ENCODE measurements around the gene HHIPL1.

The HHIPL1 gene

DNA sequence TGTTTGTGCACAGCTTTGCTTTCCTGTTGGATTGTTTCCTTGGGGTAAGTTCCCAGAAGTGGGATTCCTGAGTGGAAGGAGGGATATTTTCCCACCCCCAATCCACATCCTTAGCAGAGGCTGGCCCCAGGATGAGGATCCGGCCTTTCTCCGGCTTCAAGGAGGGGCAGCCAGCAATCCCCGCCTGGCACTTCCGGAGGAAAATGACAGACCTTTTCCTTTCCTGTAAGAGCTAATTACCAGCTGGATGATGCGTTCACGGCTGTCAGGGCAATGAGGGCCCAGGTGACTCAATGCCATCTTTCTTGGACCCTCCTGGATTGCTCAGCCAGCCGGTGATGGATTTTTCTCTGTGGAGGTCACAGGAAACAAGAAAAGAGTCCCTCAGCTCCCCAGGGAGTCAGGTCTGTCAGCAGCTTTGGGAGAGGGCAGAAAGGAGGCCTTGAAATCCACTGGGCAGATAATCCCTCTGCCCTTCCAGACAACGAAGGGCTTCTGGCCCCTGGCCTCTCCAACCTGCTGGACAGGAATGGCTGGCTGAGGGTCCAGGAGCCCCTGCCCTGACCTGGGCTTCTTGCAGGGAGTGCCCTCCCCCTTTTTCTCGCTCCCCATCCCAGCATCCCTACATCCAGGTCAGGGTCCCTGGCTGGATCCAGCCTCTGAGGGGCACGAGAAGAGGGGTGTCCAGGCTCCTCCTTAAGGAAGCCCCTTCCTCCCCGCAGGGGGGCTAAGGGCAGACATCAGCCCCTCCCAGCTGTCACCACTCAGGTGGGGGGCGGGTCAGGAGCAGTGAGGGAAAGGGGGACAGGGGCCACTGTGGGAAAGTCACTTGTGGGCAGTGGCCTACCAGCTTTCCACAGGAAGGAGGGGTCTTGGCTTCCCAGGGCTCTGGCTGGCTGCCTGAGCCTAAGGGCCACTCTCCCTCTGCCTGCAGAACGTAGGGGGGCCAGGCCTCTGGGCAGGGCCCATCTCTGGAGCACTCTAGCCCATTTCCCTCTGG lies 24.8 kb upstream of the HHIPL1 start:
- Histone ChIP-seq H4K12ac (ENCODE audit: low read depth, low read length) (no peak overlapping the region), H3K9ac (ENCODE audit: low read length) (no peak overlapping the region), H3K27ac (ENCODE audit: low read depth, low read length) (peak overlapping the region; percentile 22), H2AK5ac (ENCODE audit: low read length) (peak overlapping the region; percentile 17), H3K9me3 (ENCODE audit: insufficient read depth, low read depth, low read length) (peaks cover 2% of the 10 kb centered on the region), H3K4me1 (ENCODE audit: control insufficient read depth in 1 of 2, insufficient read depth in 2 of 2, low read length in 2 of 2) (peaks cover 26 to 42% of the 10 kb centered on the region in 2 experiments), H3K27me3 (ENCODE audit: insufficient read depth, low read length) (no peaks in the 10 kb centered on the region), H2BK120ac (ENCODE audit: insufficient read depth, low read length, poor library complexity) (peak overlapping the region; percentile 45), H4K91ac (ENCODE audit: low read depth, low read length) (peak overlapping the region; percentile 46), H3K79me2 (ENCODE audit: control insufficient read depth, insufficient read depth, low read length, poor library complexity) (no peaks in the 10 kb centered on the region), H3K79me1 (ENCODE audit: low read length) (peaks cover 21% of the 10 kb centered on the region), H2BK5ac (ENCODE audit: low read depth, low read length, poor library complexity) (peak overlapping the region; percentile 14), H3K36me3 (ENCODE audit: control insufficient read depth in 1 of 2, insufficient read depth in 2 of 2, low read length in 2 of 2) (no peaks in the 10 kb centered on the region), H3K4ac (ENCODE audit: low read depth, low read length) (peak overlapping the region; percentile 13), H2AFZ (ENCODE audit: insufficient read depth, low read length, poor library complexity) (no peak overlapping the region), H3K4me3 (ENCODE audit: low read depth, low read length) (no peak overlapping the region), H4K8ac (ENCODE audit: low read depth, low read length) (peak overlapping the region; percentile 39), H2BK12ac (ENCODE audit: low read length) (peak overlapping the region; percentile 92), H3K23ac (ENCODE audit: low read length) (no peak overlapping the region), H3K18ac (ENCODE audit: low read length) (peak overlapping the region; percentile 25), H3K4me2 (ENCODE audit: low read length) (peak overlapping the region; percentile 18), H3K14ac (ENCODE audit: low read length) (peak overlapping the region; percentile 28)
- no CpG with 5 or more reads among the region's 13 CpGs for WGBS (ENCODE audit: extremely low coverage, insufficient coverage, insufficient read length)
- DNase-seq = peak; percentile 32 to 52

DNA sequence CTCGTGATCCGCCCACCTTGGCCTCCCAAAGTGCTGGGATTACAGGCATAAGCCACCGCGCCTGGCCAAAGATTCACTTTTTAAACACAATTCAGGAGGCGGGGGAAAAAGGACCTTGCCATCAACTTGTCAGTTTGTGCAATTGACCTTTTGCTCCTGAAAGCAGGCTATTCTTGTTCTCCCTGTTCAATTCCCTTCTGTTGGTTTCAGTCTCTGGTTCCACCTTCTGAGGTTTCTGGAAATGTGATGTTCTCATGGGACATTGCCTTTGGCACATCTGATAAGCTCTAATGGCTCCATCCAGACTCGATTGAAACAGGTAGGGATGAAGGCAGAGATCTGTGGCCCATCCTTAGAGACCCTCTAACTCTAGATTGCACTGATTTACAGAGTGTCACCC lies 23.0 kb upstream of the HHIPL1 start:
- Histone ChIP-seq H2BK120ac (ENCODE audit: insufficient read depth, low read length, poor library complexity) (peak overlapping the region; percentile 34), H3K36me3 (ENCODE audit: control insufficient read depth in 1 of 2, insufficient read depth in 2 of 2, low read length in 2 of 2) (no peaks in the 10 kb centered on the region), H3K9ac (ENCODE audit: low read length) (no peak overlapping the region), H4K91ac (ENCODE audit: low read depth, low read length) (no peak overlapping the region), H4K8ac (ENCODE audit: low read depth, low read length) (no peak overlapping the region), H2BK12ac (ENCODE audit: low read length) (peak overlapping the region; percentile 3), H3K27me3 (ENCODE audit: insufficient read depth, low read length) (no peaks in the 10 kb centered on the region), H4K12ac (ENCODE audit: low read depth, low read length) (no peak overlapping the region), H3K79me2 (ENCODE audit: control insufficient read depth, insufficient read depth, low read length, poor library complexity) (no peaks in the 10 kb centered on the region), H3K27ac (ENCODE audit: low read depth, low read length) (no peak overlapping the region), H3K4me2 (ENCODE audit: low read length) (peak overlapping the region; percentile 4), H3K9me3 (ENCODE audit: insufficient read depth, low read depth, low read length) (peaks cover 2% of the 10 kb centered on the region), H3K14ac (ENCODE audit: low read length) (no peak overlapping the region), H3K4me3 (ENCODE audit: low read depth, low read length) (no peak overlapping the region), H2AK5ac (ENCODE audit: low read length) (no peak overlapping the region), H3K23ac (ENCODE audit: low read length) (no peak overlapping the region), H2BK5ac (ENCODE audit: low read depth, low read length, poor library complexity) (peak overlapping the region; percentile 25), H3K79me1 (ENCODE audit: low read length) (peaks cover 21% of the 10 kb centered on the region), H3K4me1 (ENCODE audit: control insufficient read depth in 1 of 2, insufficient read depth in 2 of 2, low read length in 2 of 2) (peaks cover 26 to 43% of the 10 kb centered on the region in 2 experiments), H3K18ac (ENCODE audit: low read length) (no peak overlapping the region), H3K4ac (ENCODE audit: low read depth, low read length) (no peak overlapping the region), H2AFZ (ENCODE audit: insufficient read depth, low read length, poor library complexity) (no peak overlapping the region)
- peak; percentile 56 to 88 for DNase-seq
- WGBS (ENCODE audit: extremely low coverage, insufficient coverage, insufficient read length) = no CpG with 5 or more reads among the region's 6 CpGs

DNA sequence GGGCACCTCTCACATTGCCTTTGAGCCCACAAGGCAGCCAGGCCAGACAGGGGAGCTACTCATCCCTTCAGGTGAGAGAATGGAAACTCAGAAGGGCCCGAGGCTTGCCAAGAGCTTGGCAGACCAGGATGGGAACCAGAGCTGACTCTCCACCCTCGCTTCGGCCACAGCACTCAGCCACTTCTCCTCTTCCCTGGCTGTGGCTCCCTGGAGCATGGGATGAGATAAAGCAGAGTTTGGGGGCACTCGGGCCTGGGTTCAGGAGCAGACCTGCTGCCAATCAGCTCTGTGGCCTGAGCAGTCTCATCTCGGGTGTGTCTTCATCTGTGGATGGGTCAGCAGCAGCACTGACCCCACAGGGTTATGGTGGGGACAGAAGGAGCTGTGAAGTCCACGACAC lies 20.9 kb upstream of the HHIPL1 start:
- Histone ChIP-seq H3K9me3 (ENCODE audit: insufficient read depth, low read depth, low read length) (peaks cover 2% of the 10 kb centered on the region), H3K23ac (ENCODE audit: low read length) (no peak overlapping the region), H3K14ac (ENCODE audit: low read length) (no peak overlapping the region), H2BK120ac (ENCODE audit: insufficient read depth, low read length, poor library complexity) (no peak overlapping the region), H3K4me2 (ENCODE audit: low read length) (no peak overlapping the region), H3K4ac (ENCODE audit: low read depth, low read length) (no peak overlapping the region), H2AK5ac (ENCODE audit: low read length) (peak overlapping the region; percentile 45), H3K4me3 (ENCODE audit: low read depth, low read length) (no peak overlapping the region), H4K12ac (ENCODE audit: low read depth, low read length) (no peak overlapping the region), H3K18ac (ENCODE audit: low read length) (no peak overlapping the region), H3K36me3 (ENCODE audit: control insufficient read depth in 1 of 2, insufficient read depth in 2 of 2, low read length in 2 of 2) (no peaks in the 10 kb centered on the region), H4K8ac (ENCODE audit: low read depth, low read length) (no peak overlapping the region), H2AFZ (ENCODE audit: insufficient read depth, low read length, poor library complexity) (no peak overlapping the region), H2BK5ac (ENCODE audit: low read depth, low read length, poor library complexity) (no peak overlapping the region), H4K91ac (ENCODE audit: low read depth, low read length) (peak overlapping the region; percentile 4), H2BK12ac (ENCODE audit: low read length) (peak overlapping the region; percentile 51), H3K4me1 (ENCODE audit: control insufficient read depth in 1 of 2, insufficient read depth in 2 of 2, low read length in 2 of 2) (peaks cover 28 to 43% of the 10 kb centered on the region in 2 experiments), H3K27ac (ENCODE audit: low read depth, low read length) (no peak overlapping the region), H3K27me3 (ENCODE audit: insufficient read depth, low read length) (no peaks in the 10 kb centered on the region), H3K79me1 (ENCODE audit: low read length) (peaks cover 21% of the 10 kb centered on the region), H3K9ac (ENCODE audit: low read length) (no peak overlapping the region), H3K79me2 (ENCODE audit: control insufficient read depth, insufficient read depth, low read length, poor library complexity) (no peaks in the 10 kb centered on the region)
- DNase-seq = no peak
- WGBS (ENCODE audit: extremely low coverage, insufficient coverage, insufficient read length) = no CpG with 5 or more reads among the region's 6 CpGs

DNA sequence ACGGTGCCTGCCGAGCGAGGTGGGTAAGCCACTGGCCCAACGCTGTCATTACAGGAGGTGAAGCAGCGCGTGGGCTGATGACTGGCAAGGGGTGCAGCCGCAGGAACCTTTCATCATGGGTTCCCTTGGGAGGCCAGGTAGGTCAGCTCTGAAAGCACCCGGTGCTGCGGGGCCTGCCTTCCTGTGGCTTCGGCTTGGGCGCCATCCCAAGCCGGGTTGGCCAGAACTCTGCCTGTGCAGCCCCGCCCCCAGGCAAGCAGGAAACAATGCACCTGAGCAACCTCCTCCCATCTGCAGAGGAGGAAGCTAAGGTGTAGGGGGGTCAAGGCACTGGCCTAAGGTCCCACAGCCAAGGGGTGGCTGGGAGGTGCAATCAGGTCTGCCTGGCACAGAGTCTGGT lies 20.0 kb upstream of the HHIPL1 start:
- no peak overlapping the region for H3K4me3 ChIP-seq (ENCODE audit: low read depth, low read length)
- H3K79me2 ChIP-seq (ENCODE audit: control insufficient read depth, insufficient read depth, low read length, poor library complexity) = no peaks in the 10 kb centered on the region

More for the DNA sequence above, 20.0 kb upstream of the HHIPL1 start:
- no CpG with 5 or more reads among the region's 13 CpGs for WGBS (ENCODE audit: extremely low coverage, insufficient coverage, insufficient read length)
- no peak overlapping the region for H4K91ac ChIP-seq (ENCODE audit: low read depth, low read length)
- H3K36me3 ChIP-seq (ENCODE audit: control insufficient read depth in 1 of 2, insufficient read depth in 2 of 2, low read length in 2 of 2) = no peaks in the 10 kb centered on the region
- H4K8ac ChIP-seq (ENCODE audit: low read depth, low read length) = no peak overlapping the region
- peak overlapping the region; percentile 65 for H2AK5ac ChIP-seq (ENCODE audit: low read length)
- no peak for DNase-seq
- H3K18ac ChIP-seq (ENCODE audit: low read length) = peak overlapping the region; percentile 10
- H2BK12ac ChIP-seq (ENCODE audit: low read length) = peak overlapping the region; percentile 16
- no peak overlapping the region for H3K9ac ChIP-seq (ENCODE audit: low read length)
- H3K14ac ChIP-seq (ENCODE audit: low read length) = no peak overlapping the region
- H2BK120ac ChIP-seq (ENCODE audit: insufficient read depth, low read length, poor library complexity) = no peak overlapping the region
- H4K12ac ChIP-seq (ENCODE audit: low read depth, low read length) = no peak overlapping the region
- no peak overlapping the region for H3K23ac ChIP-seq (ENCODE audit: low read length)
- no peak overlapping the region for H2BK5ac ChIP-seq (ENCODE audit: low read depth, low read length, poor library complexity)
- peaks cover 21% of the 10 kb centered on the region for H3K79me1 ChIP-seq (ENCODE audit: low read length)
- H3K4me1 ChIP-seq (ENCODE audit: control insufficient read depth in 1 of 2, insufficient read depth in 2 of 2, low read length in 2 of 2) = peaks cover 26 to 37% of the 10 kb centered on the region in 2 experiments
- H3K4me2 ChIP-seq (ENCODE audit: low read length) = no peak overlapping the region
- H3K4ac ChIP-seq (ENCODE audit: low read depth, low read length) = no peak overlapping the region
- H3K9me3 ChIP-seq (ENCODE audit: insufficient read depth, low read depth, low read length) = peaks cover 2% of the 10 kb centered on the region
- no peaks in the 10 kb centered on the region for H3K27me3 ChIP-seq (ENCODE audit: insufficient read depth, low read length)
- no peak overlapping the region for H2AFZ ChIP-seq (ENCODE audit: insufficient read depth, low read length, poor library complexity)
- no peak overlapping the region for H3K27ac ChIP-seq (ENCODE audit: low read depth, low read length)
